ENCODE measurements around the gene GUCY1A2. TPM values are rescaled to one million over a fixed set of nuclear protein-coding genes. Genes with fewer than 3 reads are reported as not detected.

GUCY1A2 gene
- total RNA-seq, 1 experiment from 2014 or later, result 5.4 TPM

DNA sequence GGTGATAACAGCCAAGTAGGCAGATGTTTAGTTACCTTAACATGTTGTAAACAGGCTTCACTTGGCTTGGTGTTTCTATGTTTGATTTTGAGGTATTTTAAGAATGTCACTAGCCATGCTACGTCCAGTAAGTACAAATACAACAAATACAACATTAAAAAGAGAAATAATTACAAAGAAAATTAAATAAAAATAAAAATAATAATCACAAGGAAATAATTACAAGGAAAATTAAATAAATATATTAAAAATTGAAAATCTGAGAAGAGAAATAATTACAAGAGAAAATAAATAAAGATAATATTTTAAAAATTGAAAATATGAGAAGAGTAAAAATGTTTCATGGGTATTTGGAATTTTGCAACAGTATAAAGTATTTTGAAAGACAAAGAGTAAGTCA, 103.9 kb downstream of the GUCY1A2 start:
- intact Hi-C loops (cut with micrococcal nuclease; ENCODE audit: unreplicated experiment), result no loop called here
- no TSS peak for BruUV-seq (replicated peaks)
- Histone ChIP-seq H3K36me3 (ENCODE audit: insufficient read depth, low read length, poor library complexity, severe bottlenecking) (no peaks in the 10 kb centered on the region), H3K9me3 (ENCODE audit: low read depth, low read length, poor library complexity, severe bottlenecking) (peaks cover 4% of the 10 kb centered on the region), H3K4me3 (ENCODE audit: low read depth, low read length, poor library complexity, severe bottlenecking) (no peak overlapping the region), H3K4me1 (ENCODE audit: insufficient read depth, low read length, poor library complexity, severe bottlenecking) (peaks cover 6% of the 10 kb centered on the region), H3K27me3 (replicated peaks; ENCODE audit: insufficient read depth, low read depth, low read length, poor library complexity) (no peaks in the 10 kb centered on the region), H3K27ac (ENCODE audit: low read depth, low read length, poor library complexity, severe bottlenecking) (no peak overlapping the region)
- ChIA-PET CTCF (no interaction called here), POLR2A (ENCODE audit: low non-redundant PET) (no interaction called here)
- no peak for TF ChIP-seq EZH2 (IDR thresholded peaks at IDR 0.05; ENCODE audit: borderline replicate concordance, low read depth, low read length, poor library complexity, severe bottlenecking)
- TF ChIP-seq CTCF (conservative IDR thresholded peaks at IDR 0.05; ENCODE audit: low read depth, low read length), result no peak
- DNase-seq (ENCODE audit: low spot score), result no peak

GRCh38 chr11:106913141-106913540, 105.1 kb downstream of the GUCY1A2 start:
- Histone ChIP-seq H3K36me3 (ENCODE audit: insufficient read depth, low read length, poor library complexity, severe bottlenecking) (no peaks in the 10 kb centered on the region), H3K4me1 (ENCODE audit: insufficient read depth, low read length, poor library complexity, severe bottlenecking) (peaks cover 6% of the 10 kb centered on the region), H3K27ac (ENCODE audit: low read depth, low read length, poor library complexity, severe bottlenecking) (no peak overlapping the region), H3K4me3 (ENCODE audit: low read depth, low read length, poor library complexity, severe bottlenecking) (no peak overlapping the region), H3K27me3 (replicated peaks; ENCODE audit: insufficient read depth, low read depth, low read length, poor library complexity) (no peaks in the 10 kb centered on the region), H3K9me3 (ENCODE audit: low read depth, low read length, poor library complexity, severe bottlenecking) (peaks cover 4% of the 10 kb centered on the region)
- CTCF ChIA-PET, result interaction anchor here (0.6 kb wide), 1 partner anchor 14 kb away, joined by 3 read pairs; no protein-coding TSS in a partner anchor
- intact Hi-C loops (cut with micrococcal nuclease; ENCODE audit: unreplicated experiment), result no loop called here
- TF ChIP-seq CTCF (conservative IDR thresholded peaks at IDR 0.05; ENCODE audit: low read depth, low read length), result no peak
- no peak for TF ChIP-seq EZH2 (IDR thresholded peaks at IDR 0.05; ENCODE audit: borderline replicate concordance, low read depth, low read length, poor library complexity, severe bottlenecking)
- POLR2A ChIA-PET (ENCODE audit: low non-redundant PET), result no interaction called here
- BruUV-seq (replicated peaks), result no TSS peak
- no peak for DNase-seq (ENCODE audit: low spot score)

DNA sequence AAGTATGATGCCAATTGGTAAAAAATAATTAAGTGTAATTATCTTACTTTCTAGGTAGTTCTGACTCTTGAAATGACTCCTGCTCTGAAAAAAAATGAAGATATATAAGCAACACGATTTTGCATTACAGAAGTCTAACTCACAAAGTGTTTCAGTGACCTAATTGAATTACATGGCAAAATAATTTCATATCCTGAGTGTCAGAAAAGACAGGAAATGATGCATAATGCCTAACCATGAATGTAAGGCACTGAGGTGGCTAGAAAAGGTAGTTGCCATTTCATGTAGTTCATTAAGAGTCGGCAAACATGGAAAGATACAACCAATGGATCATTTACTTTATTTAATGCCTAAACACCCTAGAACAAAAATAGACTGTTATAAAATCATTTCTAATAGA, 113.5 kb downstream of the GUCY1A2 start:
- Histone ChIP-seq H3K36me3 (ENCODE audit: insufficient read depth, low read length, poor library complexity, severe bottlenecking) (no peaks in the 10 kb centered on the region), H3K9me3 (ENCODE audit: low read depth, low read length, poor library complexity, severe bottlenecking) (peaks cover 3% of the 10 kb centered on the region), H3K4me3 (ENCODE audit: low read depth, low read length, poor library complexity, severe bottlenecking) (no peak overlapping the region), H3K4me1 (ENCODE audit: insufficient read depth, low read length, poor library complexity, severe bottlenecking) (peaks cover 23% of the 10 kb centered on the region), H3K27me3 (replicated peaks; ENCODE audit: insufficient read depth, low read depth, low read length, poor library complexity) (no peaks in the 10 kb centered on the region), H3K27ac (ENCODE audit: low read depth, low read length, poor library complexity, severe bottlenecking) (peak overlapping the region; percentile 41)
- CTCF ChIA-PET, result no interaction called here
- peak; percentile 88 for DNase-seq (ENCODE audit: low spot score)
- BruUV-seq (replicated peaks), result no TSS peak
- no peak for TF ChIP-seq EZH2 (IDR thresholded peaks at IDR 0.05; ENCODE audit: borderline replicate concordance, low read depth, low read length, poor library complexity, severe bottlenecking)
- TF ChIP-seq CTCF (conservative IDR thresholded peaks at IDR 0.05; ENCODE audit: low read depth, low read length), result no peak
- intact Hi-C loops (cut with micrococcal nuclease; ENCODE audit: unreplicated experiment), result no loop called here
- POLR2A ChIA-PET (ENCODE audit: low non-redundant PET), result no interaction called here
